WTC11 (cell line): ENCODE results near the gene SBNO1. TPM values are rescaled to one million over a fixed set of nuclear protein-coding genes. Genes with fewer than 3 reads are reported as not detected.
A peak's percentile ranks its signal among the peaks of the same experiment; 100 is the strongest.

Source experiments
- ATAC-seq: fragments of 200-7000 bp; cut with Tn5 transposase; 2 replicates; pipeline ENCODE4 v1.10.0; 2021; ENCODE audit warnings: mild to moderate bottlenecking, moderate library complexity
- CTCF ChIA-PET: fragments of 300-600 bp; sonication (Branson Sonifier 250); formaldehyde crosslinking; loops from one replicate; lab custom pipeline; 2021; ENCODE audit warnings: antibody characterized with exemption; lab: Charles Lee
- POLR2A ChIA-PET: fragments of 350-600 bp; sonication (Branson Sonifier 250); formaldehyde crosslinking; loops from one replicate; lab custom pipeline; 2021; ENCODE audit warnings: antibody characterized with exemption; lab: Charles Lee
- DNase-seq: peaks from one replicate; pipeline ENCODE4 v3.0.0; 2021; ENCODE audit warnings: low spot score
- H3K27ac Mint-ChIP-seq: 2 replicates; pipeline ENCODE4 v1.8.0; 2021; ENCODE audit warnings: mixed read lengths
- H3K27me3 Mint-ChIP-seq: 2 replicates; pipeline ENCODE4 v1.8.0; 2021; ENCODE audit warnings: low read depth, mild to moderate bottlenecking, moderate library complexity, mixed read lengths
- H3K36me3 Mint-ChIP-seq: 2 replicates; pipeline ENCODE4 v1.8.0; 2021; ENCODE audit warnings: mixed read lengths
- H3K4me1 Mint-ChIP-seq: 2 replicates; pipeline ENCODE4 v1.8.0; 2022; ENCODE audit warnings: mixed read lengths
- H3K4me3 Mint-ChIP-seq: 2 replicates; pipeline ENCODE4 v1.8.0; 2021; ENCODE audit warnings: mild to moderate bottlenecking, moderate library complexity, mixed read lengths
- H3K9me3 Mint-ChIP-seq: 2 replicates; pipeline ENCODE4 v1.8.0; 2021; ENCODE audit warnings: mixed read lengths
- AR ChIP-seq: fragments of 250-450 bp; sonication (Bioruptor Pico); IDR thresholded peaks from 2 replicates; pipeline ENCODE4 v1.9.0; 2021; ENCODE audit warnings: mild to moderate bottlenecking
- ATF3 ChIP-seq: sonication (generic); formaldehyde crosslinking; conservative IDR thresholded peaks from 2 replicates; pipeline ENCODE4 v1.8.1; 2022; ENCODE audit warnings: mild to moderate bottlenecking, missing genetic modification reagents
- CBFB ChIP-seq: sonication (generic); formaldehyde crosslinking; IDR thresholded peaks from 2 replicates; pipeline ENCODE4 v1.8.1; 2022; ENCODE audit warnings: mild to moderate bottlenecking, low read depth, missing genetic modification reagents
- E2F1 ChIP-seq: sonication (generic); formaldehyde crosslinking; IDR thresholded peaks from 2 replicates; pipeline ENCODE4 v1.8.0; 2022; ENCODE audit warnings: mild to moderate bottlenecking, missing genetic modification reagents
- ELF4 ChIP-seq: sonication (generic); formaldehyde crosslinking; IDR thresholded peaks from 2 replicates; pipeline ENCODE4 v1.8.1; 2022; ENCODE audit warnings: low read depth, mild to moderate bottlenecking, moderate library complexity, missing genetic modification reagents
- FOXK1 ChIP-seq: sonication (generic); formaldehyde crosslinking; IDR thresholded peaks from 2 replicates; pipeline ENCODE4 v1.8.0; 2022; ENCODE audit warnings: mild to moderate bottlenecking, moderate library complexity, missing genetic modification reagents
- GTF2I ChIP-seq: fragments of 250-450 bp; sonication (Bioruptor Pico); conservative IDR thresholded peaks from 2 replicates; pipeline ENCODE4 v1.4.0; 2021; ENCODE audit warnings: mild to moderate bottlenecking
- PREB ChIP-seq: sonication (generic); formaldehyde crosslinking; IDR thresholded peaks from 2 replicates; pipeline ENCODE4 v1.8.1; 2022; ENCODE audit warnings: mild to moderate bottlenecking, missing genetic modification reagents, moderate library complexity, borderline replicate concordance
- SMAD3 ChIP-seq: sonication (generic); formaldehyde crosslinking; IDR thresholded peaks from 2 replicates; pipeline ENCODE4 v1.8.0; 2022; ENCODE audit warnings: missing genetic modification reagents, mild to moderate bottlenecking, borderline replicate concordance
- SP1 ChIP-seq: sonication (generic); formaldehyde crosslinking; conservative IDR thresholded peaks from 2 replicates; pipeline ENCODE4 v1.8.1; 2022; ENCODE audit warnings: missing genetic modification reagents
- USF2 ChIP-seq: sonication (generic); formaldehyde crosslinking; IDR thresholded peaks from 2 replicates; pipeline ENCODE4 v1.8.1; 2023; ENCODE audit warnings: mild to moderate bottlenecking, missing genetic modification reagents, moderate library complexity
- ZNF121 ChIP-seq: sonication (generic); formaldehyde crosslinking; IDR thresholded peaks from 2 replicates; pipeline ENCODE4 v1.8.0; 2023; ENCODE audit warnings: missing genetic modification reagents
- ZNF138 ChIP-seq: sonication (generic); formaldehyde crosslinking; conservative IDR thresholded peaks from 2 replicates; pipeline ENCODE4 v1.8.1; 2022; ENCODE audit warnings: mild to moderate bottlenecking, moderate library complexity, missing genetic modification reagents
- ZNF232 ChIP-seq: sonication (generic); formaldehyde crosslinking; IDR thresholded peaks from 2 replicates; pipeline ENCODE4 v1.8.0; 2022; ENCODE audit warnings: mild to moderate bottlenecking, missing genetic modification reagents
- ZNF416 ChIP-seq: fragments of 250-450 bp; sonication (Bioruptor Pico); IDR thresholded peaks from 2 replicates; pipeline ENCODE4 v1.9.0; 2021; ENCODE audit warnings: mild to moderate bottlenecking, inconsistent platforms
- ZNF423 ChIP-seq: fragments of 250-450 bp; sonication (Bioruptor Pico); IDR thresholded peaks from 2 replicates; pipeline ENCODE4 v2.1.2; 2022; ENCODE audit warnings: mild to moderate bottlenecking, moderate library complexity
- total RNA-seq: library from RNA; stranded (reverse); gene quantifications from 3 replicates; pipeline ENCODE4 v1.2.3, GENCODE V29; 2021
- TF ChIP-seq, protein P1 (sequence below): fragments of 200-600 bp; IDR thresholded peaks from 2 replicates; pipeline ENCODE4 v1.8.0; 2022; ENCODE audit warnings: antibody characterized with exemption
- TF ChIP-seq, protein P2 (sequence below): sonication (generic); formaldehyde crosslinking; IDR thresholded peaks from 2 replicates; pipeline ENCODE4 v1.8.0; 2022; ENCODE audit warnings: mild to moderate bottlenecking, missing genetic modification reagents
- TF ChIP-seq, protein P3 (sequence below): sonication (generic); formaldehyde crosslinking; IDR thresholded peaks from 2 replicates; pipeline ENCODE4 v1.8.0; 2022; ENCODE audit warnings: missing genetic modification reagents

The SBNO1 gene
- total RNA-seq, 1 experiment from 2014 or later, result 52.2 TPM

GRCh38 chr12:123404581-123404980 lies 39.9 kb upstream of the SBNO1 start:
- TF ChIP-seq ELF4 (no peak), ZNF232 (no peak), PREB (CRISPR knock-in tag) (no peak), AR (CRISPR knock-in tag) (no peak), E2F1 (CRISPR knock-in tag) (no peak), ZNF416 (no peak), ZNF423 (no peak), ATF3 (no peak)
- TF ChIP-seq, protein P1, sequence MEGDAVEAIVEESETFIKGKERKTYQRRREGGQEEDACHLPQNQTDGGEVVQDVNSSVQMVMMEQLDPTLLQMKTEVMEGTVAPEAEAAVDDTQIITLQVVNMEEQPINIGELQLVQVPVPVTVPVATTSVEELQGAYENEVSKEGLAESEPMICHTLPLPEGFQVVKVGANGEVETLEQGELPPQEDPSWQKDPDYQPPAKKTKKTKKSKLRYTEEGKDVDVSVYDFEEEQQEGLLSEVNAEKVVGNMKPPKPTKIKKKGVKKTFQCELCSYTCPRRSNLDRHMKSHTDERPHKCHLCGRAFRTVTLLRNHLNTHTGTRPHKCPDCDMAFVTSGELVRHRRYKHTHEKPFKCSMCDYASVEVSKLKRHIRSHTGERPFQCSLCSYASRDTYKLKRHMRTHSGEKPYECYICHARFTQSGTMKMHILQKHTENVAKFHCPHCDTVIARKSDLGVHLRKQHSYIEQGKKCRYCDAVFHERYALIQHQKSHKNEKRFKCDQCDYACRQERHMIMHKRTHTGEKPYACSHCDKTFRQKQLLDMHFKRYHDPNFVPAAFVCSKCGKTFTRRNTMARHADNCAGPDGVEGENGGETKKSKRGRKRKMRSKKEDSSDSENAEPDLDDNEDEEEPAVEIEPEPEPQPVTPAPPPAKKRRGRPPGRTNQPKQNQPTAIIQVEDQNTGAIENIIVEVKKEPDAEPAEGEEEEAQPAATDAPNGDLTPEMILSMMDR, result no peak
- Mint-ChIP-seq H3K4me1 (peaks cover 7% of the 10 kb centered on the region), H3K27ac (no peak overlapping the region), H3K9me3 (no peaks in the 10 kb centered on the region), H3K36me3 (peaks cover 44% of the 10 kb centered on the region), H3K4me3 (no peak overlapping the region), H3K27me3 (peaks cover 51% of the 10 kb centered on the region)
- no peak for ATAC-seq
- no peak for DNase-seq
- ChIA-PET CTCF (no interaction called here), POLR2A (interaction anchor here (3.1 kb wide), 1 partner anchor 21 kb away, joined by 8 read pairs; the partner anchor contains the start of gene KMT5A)

DNA sequence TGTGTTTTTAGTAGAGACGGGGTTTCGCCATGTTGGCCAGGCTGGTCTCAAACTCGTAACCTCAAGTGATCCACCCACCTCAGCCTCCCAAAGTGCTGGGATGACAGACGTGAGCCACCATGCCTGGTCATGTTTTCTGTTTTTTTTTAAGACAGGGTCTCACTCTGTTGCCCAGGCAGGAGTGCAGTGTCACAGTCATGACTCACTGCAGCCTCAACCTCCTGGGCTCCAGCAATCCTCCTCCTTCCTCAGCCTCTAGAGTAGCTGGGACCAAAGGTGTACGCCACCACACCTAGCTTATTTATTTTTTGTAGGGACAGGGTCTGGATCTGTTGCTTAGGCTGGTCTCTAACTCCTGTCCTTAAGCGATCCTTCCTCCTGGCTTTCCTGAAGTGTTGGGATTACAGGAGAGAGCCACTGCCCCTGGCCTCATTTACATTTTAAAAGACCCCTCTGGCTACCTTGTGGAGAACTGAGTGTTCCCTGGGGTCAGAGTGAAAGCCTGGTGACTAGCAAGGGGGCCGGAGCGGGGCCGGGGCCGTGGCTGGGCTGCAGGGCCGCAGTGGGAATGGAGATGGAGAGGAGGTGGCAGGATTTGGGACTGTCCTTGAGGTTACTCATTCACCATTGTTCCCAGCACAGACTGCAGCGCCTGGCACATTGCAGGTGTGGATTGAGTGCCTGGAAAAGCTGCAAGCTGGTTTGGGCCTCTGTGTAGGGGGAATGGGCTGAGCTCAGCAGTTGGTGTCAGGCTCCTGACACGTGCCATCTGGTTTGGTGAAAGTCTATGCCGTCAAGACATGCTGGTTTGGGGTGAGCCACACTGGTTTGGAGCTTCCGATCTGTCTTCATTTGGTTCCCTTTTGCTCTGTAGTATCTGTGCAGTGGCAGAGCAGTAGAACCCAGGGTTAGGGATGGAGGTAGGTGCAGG lies 37.4 kb upstream of the SBNO1 start:
- no peaks in the 10 kb centered on the region for H3K9me3 Mint-ChIP-seq
- ATAC-seq (peak; percentile 99), DNase-seq (peak; percentile 60)
- CTCF ChIA-PET, result interaction anchor here (0.5 to 1.4 kb wide), 3 partner anchors 17 to 180 kb away, joined by 4 to 5 read pairs (median 5); no protein-coding TSS in a partner anchor
- POLR2A ChIA-PET, result interaction anchor here (3.1 kb wide), 1 partner anchor 18 kb away, joined by 8 read pairs; the partner anchor contains the start of gene KMT5A
- H3K4me1 Mint-ChIP-seq, result peaks cover 7% of the 10 kb centered on the region
- peaks cover 66% of the 10 kb centered on the region for H3K27me3 Mint-ChIP-seq
- H3K36me3 Mint-ChIP-seq, result peaks cover 46% of the 10 kb centered on the region
- no peak overlapping the region for H3K4me3 Mint-ChIP-seq
- no peak overlapping the region for H3K27ac Mint-ChIP-seq
- 0 out of 2 replicates have a peak, but pooled peaks have one; percentile 2 for TF ChIP-seq ZNF138
- TF ChIP-seq ZNF121 (CRISPR knock-in tag), result peak; percentile 90
- TF ChIP-seq SMAD3, result no peak
- TF ChIP-seq, protein P2, sequence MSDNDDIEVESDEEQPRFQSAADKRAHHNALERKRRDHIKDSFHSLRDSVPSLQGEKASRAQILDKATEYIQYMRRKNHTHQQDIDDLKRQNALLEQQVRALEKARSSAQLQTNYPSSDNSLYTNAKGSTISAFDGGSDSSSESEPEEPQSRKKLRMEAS (CRISPR knock-in tag), result 0 out of 2 replicates have a peak, but pooled peaks have one; percentile 21
- TF ChIP-seq, protein P3, sequence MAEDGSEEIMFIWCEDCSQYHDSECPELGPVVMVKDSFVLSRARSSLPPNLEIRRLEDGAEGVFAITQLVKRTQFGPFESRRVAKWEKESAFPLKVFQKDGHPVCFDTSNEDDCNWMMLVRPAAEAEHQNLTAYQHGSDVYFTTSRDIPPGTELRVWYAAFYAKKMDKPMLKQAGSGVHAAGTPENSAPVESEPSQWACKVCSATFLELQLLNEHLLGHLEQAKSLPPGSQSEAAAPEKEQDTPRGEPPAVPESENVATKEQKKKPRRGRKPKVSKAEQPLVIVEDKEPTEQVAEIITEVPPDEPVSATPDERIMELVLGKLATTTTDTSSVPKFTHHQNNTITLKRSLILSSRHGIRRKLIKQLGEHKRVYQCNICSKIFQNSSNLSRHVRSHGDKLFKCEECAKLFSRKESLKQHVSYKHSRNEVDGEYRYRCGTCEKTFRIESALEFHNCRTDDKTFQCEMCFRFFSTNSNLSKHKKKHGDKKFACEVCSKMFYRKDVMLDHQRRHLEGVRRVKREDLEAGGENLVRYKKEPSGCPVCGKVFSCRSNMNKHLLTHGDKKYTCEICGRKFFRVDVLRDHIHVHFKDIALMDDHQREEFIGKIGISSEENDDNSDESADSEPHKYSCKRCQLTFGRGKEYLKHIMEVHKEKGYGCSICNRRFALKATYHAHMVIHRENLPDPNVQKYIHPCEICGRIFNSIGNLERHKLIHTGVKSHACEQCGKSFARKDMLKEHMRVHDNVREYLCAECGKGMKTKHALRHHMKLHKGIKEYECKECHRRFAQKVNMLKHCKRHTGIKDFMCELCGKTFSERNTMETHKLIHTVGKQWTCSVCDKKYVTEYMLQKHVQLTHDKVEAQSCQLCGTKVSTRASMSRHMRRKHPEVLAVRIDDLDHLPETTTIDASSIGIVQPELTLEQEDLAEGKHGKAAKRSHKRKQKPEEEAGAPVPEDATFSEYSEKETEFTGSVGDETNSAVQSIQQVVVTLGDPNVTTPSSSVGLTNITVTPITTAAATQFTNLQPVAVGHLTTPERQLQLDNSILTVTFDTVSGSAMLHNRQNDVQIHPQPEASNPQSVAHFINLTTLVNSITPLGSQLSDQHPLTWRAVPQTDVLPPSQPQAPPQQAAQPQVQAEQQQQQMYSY, result peak; percentile 98
- 0 out of 2 replicates have a peak, but pooled peaks have one; percentile 51 for TF ChIP-seq CBFB (CRISPR knock-in tag)
- TF ChIP-seq SP1 (CRISPR knock-in tag), result peak; percentile 61
- no peak for TF ChIP-seq GTF2I (CRISPR knock-in tag)
- TF ChIP-seq FOXK1 (CRISPR knock-in tag), result peak; percentile 68; the same call in 1 of the 2 replicates
- TF ChIP-seq ZNF423, result peak; percentile 34; the same call in 1 of the 2 replicates
- 0 out of 2 replicates have a peak, but pooled peaks have one; percentile 30 for TF ChIP-seq USF2 (CRISPR knock-in tag)
